GM12874 (cell line): ENCODE measurements around the gene CASS4.

Source experiments
- TF ChIP-seq, protein P1 (sequence below): IDR thresholded peaks from 2 replicates; pipeline ENCODE4 v1.5.1; 2011; ENCODE audit warnings: low read depth, mild to moderate bottlenecking, control low read depth, low read length, moderate library complexity; ENCODE audit not compliant: insufficient read depth

Gene CASS4

DNA sequence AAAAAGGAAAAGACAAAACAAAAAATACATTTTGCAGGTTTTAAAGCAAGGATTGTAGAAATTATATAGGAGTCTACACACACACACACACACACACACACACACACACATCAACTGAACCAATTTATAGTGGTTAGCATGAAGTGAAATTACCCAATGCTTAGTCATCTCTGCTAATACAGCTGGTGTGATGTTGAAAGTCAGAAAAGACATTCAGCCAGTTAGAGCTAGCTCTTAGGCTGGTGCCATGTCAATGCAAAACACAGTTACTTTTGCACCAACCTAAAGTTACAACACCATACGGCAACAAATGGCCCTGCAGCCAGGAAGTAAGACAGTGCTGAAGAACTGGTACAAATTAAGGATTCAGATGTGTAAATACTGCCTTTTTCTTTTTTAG, 38.1 kb upstream of the CASS4 start:
- TF ChIP-seq, protein P1, sequence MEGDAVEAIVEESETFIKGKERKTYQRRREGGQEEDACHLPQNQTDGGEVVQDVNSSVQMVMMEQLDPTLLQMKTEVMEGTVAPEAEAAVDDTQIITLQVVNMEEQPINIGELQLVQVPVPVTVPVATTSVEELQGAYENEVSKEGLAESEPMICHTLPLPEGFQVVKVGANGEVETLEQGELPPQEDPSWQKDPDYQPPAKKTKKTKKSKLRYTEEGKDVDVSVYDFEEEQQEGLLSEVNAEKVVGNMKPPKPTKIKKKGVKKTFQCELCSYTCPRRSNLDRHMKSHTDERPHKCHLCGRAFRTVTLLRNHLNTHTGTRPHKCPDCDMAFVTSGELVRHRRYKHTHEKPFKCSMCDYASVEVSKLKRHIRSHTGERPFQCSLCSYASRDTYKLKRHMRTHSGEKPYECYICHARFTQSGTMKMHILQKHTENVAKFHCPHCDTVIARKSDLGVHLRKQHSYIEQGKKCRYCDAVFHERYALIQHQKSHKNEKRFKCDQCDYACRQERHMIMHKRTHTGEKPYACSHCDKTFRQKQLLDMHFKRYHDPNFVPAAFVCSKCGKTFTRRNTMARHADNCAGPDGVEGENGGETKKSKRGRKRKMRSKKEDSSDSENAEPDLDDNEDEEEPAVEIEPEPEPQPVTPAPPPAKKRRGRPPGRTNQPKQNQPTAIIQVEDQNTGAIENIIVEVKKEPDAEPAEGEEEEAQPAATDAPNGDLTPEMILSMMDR, result no peak

DNA sequence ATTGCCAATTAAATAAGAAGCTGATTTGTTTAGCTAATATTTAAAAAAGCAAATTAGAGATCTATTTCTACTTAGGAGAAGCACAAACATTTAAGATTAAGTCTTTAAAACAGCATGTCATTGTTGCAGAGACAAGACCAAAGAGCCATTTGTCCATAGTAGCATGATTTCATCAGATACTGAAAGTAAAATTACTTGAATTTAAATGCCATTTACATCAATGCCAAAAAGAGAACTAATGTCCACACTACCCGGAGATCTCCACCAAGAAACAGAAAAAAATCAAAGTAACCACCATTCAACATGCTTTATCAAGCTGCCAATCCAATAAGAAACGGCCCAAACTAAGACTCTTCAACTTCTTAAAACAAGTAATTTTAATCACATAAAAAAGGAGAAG, 35.7 kb upstream of the CASS4 start:
- TF ChIP-seq, protein P1, result no peak

DNA sequence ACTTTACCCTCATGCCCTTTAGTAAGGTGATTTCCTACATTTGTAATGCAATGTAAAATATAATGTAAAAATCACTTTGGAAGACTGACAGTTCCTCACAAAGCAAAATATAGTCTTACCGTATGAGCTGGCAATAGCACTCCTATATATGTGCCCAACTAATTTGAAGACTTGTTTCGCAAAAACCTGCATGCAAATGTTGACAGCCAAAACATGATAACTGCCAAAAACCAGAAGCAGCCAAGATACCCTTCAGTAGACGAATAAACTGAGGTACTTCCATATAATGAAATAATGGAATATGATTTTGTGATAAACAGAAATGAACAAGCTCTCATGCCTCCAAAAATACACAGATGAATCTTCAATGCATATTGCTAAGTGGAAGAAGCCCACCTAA, 33.7 kb upstream of the CASS4 start:
- TF ChIP-seq, protein P1, result no peak

- TF ChIP-seq, protein P1, result no peak
Measured at GRCh38 chr20:56380375-56380774, 31.7 kb upstream of the CASS4 start.

- TF ChIP-seq, protein P1, result no peak
Measured at GRCh38 chr20:56381501-56381900, 30.6 kb upstream of the CASS4 start.

GRCh38 chr20:56382696-56383095, 29.4 kb upstream of the CASS4 start:
- TF ChIP-seq, protein P1, result no peak

GRCh38 chr20:56383334-56383733, 28.7 kb upstream of the CASS4 start:
- TF ChIP-seq, protein P1, result no peak

DNA sequence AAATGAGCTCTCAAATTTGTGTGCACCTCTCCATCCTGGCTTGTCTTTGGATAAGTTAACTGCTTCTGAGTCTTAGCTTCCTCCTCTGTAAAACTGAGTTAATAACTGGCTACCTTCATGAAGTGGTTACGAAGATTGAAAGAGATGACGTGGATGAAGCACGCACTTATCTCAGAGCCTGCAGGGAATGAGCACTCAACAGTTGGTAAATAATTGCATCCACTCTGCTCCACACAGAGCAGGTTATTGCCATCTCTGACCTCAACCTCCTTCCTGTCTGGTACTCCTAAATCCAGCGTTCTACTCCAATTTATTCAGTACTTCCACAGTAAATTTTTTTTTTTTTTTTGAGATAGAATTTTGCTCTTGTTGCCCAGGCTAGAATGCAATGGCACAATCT, 26.9 kb upstream of the CASS4 start:
- TF ChIP-seq, protein P1, result no peak
